PC-3 (cell line): ENCODE results near the gene PRPF40A. TPM values are rescaled to one million over a fixed set of nuclear protein-coding genes. Genes with fewer than 3 reads are reported as not detected.
"Not testable (repeated sequence)": the region's sequence is repeated elsewhere in the genome, so short reads cannot be mapped to it uniquely, and the experiment has no call there.

Source experiments
- ATAC-seq: fragments of 200-7000 bp; cut with Tn5 transposase; 2 replicates; pipeline ENCODE4 v1.9.1; 2020; ENCODE audit warnings: mild to moderate bottlenecking, moderate library complexity
- BruUV-seq: library from RNA; stranded (reverse); fragments of 400-500 nt; replicated peaks from 2 replicates; lab custom pipeline; 2021; lab: Mats Ljungman, UMichigan
- CTCF ChIA-PET: fragments of 300-600 bp; sonication (Branson Sonifier 250); formaldehyde crosslinking; loops from one replicate; lab custom pipeline; 2022; ENCODE audit warnings: antibody characterized with exemption; lab: Charles Lee
- POLR2A ChIA-PET: fragments of 300-600 bp; sonication (Branson Sonifier 250); formaldehyde crosslinking; loops from one replicate; lab custom pipeline; 2022; ENCODE audit warnings: antibody characterized with exemption; ENCODE audit not compliant: unreplicated experiment; lab: Charles Lee
- DNase-seq: peaks from one replicate; pipeline ENCODE4 v3.0.0-alpha.2; 2015
- H2AFZ ChIP-seq: fragments of 300-600 bp; sonication (generic); 2 replicates; pipeline ENCODE4 v1.6.0; 2016; ENCODE audit warnings: antibody characterized with exemption, low read length
- H3F3A ChIP-seq: fragments of 300-600 bp; sonication (generic); one replicate; pipeline ENCODE4 v1.6.0; 2017; ENCODE audit warnings: antibody characterized with exemption, low read length, control low read depth, mild to moderate bottlenecking; ENCODE audit not compliant: unreplicated experiment
- H3K27ac ChIP-seq: fragments of 300-600 bp; sonication (generic); 2 replicates; pipeline ENCODE4 v1.5.1; 2016; ENCODE audit warnings: mild to moderate bottlenecking, low read length
- H3K27me3 ChIP-seq: fragments of 300-600 bp; sonication (generic); 2 replicates; pipeline ENCODE4 v1.6.1; 2016; ENCODE audit warnings: low read length, mixed read lengths
- H3K36me3 ChIP-seq: fragments of 300-600 bp; sonication (generic); 2 replicates; pipeline ENCODE4 v1.6.1; 2016; ENCODE audit warnings: low read depth, mixed run types, low read length, mixed read lengths
- H3K4me1 ChIP-seq: fragments of 300-600 bp; sonication (generic); 2 replicates; pipeline ENCODE4 v1.5.1; 2016; ENCODE audit warnings: low read length; ENCODE audit not compliant: insufficient read depth
- H3K4me2 ChIP-seq: fragments of 300-600 bp; sonication (generic); 2 replicates; pipeline ENCODE4 v1.6.0; 2016; ENCODE audit warnings: low read length
- H3K4me3 ChIP-seq: fragments of 300-600 bp; sonication (generic); 2 replicates; pipeline ENCODE4 v1.5.1; 2016; ENCODE audit warnings: mild to moderate bottlenecking, low read length, mixed read lengths
- H3K79me2 ChIP-seq: fragments of 300-600 bp; sonication (generic); 2 replicates; pipeline ENCODE4 v1.6.1; 2017; ENCODE audit warnings: low read length, mixed read lengths
- H3K9ac ChIP-seq: fragments of 300-600 bp; sonication (generic); 2 replicates; pipeline ENCODE4 v1.6.0; 2016; ENCODE audit warnings: mild to moderate bottlenecking, low read length
- H3K9me2 ChIP-seq: fragments of 300-600 bp; sonication (generic); replicated peaks from 2 replicates; pipeline ENCODE4 v1.6.1; 2016; ENCODE audit warnings: mixed run types, low read length, mixed read lengths
- H3K9me3 ChIP-seq: fragments of 300-600 bp; sonication (generic); 2 replicates; pipeline ENCODE4 v1.6.1; 2016; ENCODE audit warnings: low read length, mixed read lengths
- H4K20me1 ChIP-seq: fragments of 300-600 bp; sonication (generic); 2 replicates; pipeline ENCODE4 v1.6.1; 2016; ENCODE audit warnings: low read length, mixed read lengths
- EZH2 ChIP-seq: fragments of 300-600 bp; sonication (generic); IDR thresholded peaks from one replicate; pipeline ENCODE4 v1.6.1; 2017; ENCODE audit warnings: antibody characterized with exemption, mild to moderate bottlenecking, low read length; ENCODE audit not compliant: unreplicated experiment
- EZH2phosphoT487 ChIP-seq: fragments of 300-600 bp; sonication (generic); IDR thresholded peaks from 2 replicates; pipeline ENCODE4 v1.6.1; 2018; ENCODE audit warnings: mild to moderate bottlenecking, antibody characterized with exemption, low read length, borderline replicate concordance
- intact Hi-C: fragments of 100-400 bp; cut with micrococcal nuclease; formaldehyde crosslinking; loops from 2 replicates; pipeline ENCODE4 v1.9.0; 2023
- total RNA-seq: library from RNA; depleted of rRNA; stranded (reverse); fragments of >200 nt; gene quantifications from 2 replicates; pipeline ENCODE4 v1.2.3, GENCODE V29; 2014
- TF ChIP-seq, protein P1 (sequence below): fragments of 300-600 bp; sonication (generic); conservative IDR thresholded peaks from 2 replicates; pipeline ENCODE4 v1.5.1; 2017; ENCODE audit warnings: antibody characterized with exemption, low read depth, mild to moderate bottlenecking, low read length

PRPF40A gene
- total RNA-seq, 1 experiment from 2014 or later, result 140 TPM

DNA sequence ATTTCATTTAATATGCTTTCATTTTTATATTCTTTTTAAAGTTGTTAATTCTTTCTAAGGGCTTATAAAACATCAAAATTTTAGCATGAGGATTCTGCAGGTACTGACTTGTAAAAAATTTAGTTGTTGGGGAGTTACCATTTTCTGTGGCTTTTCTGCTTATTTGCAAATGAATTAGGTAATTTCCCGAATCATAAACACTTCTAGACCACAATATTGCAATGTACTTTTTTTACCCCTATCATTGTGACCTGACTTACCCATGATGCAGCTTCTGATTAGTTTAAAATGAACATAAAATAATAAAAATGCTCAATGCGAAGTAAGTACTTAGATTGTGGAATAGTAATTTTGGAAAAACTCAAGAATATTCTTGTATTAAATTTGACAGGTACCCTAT lies 12.6 kb upstream of the PRPF40A start:
- TF ChIP-seq, protein P1, sequence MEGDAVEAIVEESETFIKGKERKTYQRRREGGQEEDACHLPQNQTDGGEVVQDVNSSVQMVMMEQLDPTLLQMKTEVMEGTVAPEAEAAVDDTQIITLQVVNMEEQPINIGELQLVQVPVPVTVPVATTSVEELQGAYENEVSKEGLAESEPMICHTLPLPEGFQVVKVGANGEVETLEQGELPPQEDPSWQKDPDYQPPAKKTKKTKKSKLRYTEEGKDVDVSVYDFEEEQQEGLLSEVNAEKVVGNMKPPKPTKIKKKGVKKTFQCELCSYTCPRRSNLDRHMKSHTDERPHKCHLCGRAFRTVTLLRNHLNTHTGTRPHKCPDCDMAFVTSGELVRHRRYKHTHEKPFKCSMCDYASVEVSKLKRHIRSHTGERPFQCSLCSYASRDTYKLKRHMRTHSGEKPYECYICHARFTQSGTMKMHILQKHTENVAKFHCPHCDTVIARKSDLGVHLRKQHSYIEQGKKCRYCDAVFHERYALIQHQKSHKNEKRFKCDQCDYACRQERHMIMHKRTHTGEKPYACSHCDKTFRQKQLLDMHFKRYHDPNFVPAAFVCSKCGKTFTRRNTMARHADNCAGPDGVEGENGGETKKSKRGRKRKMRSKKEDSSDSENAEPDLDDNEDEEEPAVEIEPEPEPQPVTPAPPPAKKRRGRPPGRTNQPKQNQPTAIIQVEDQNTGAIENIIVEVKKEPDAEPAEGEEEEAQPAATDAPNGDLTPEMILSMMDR, result no peak
- no peak for TF ChIP-seq EZH2phosphoT487
- no peak for TF ChIP-seq EZH2
- DNase-seq (no peak), ATAC-seq (no peak)
- H3K79me2 ChIP-seq, result no peaks in the 10 kb centered on the region; the same call in 1 of the 2 replicates
- H3K4me2 ChIP-seq, result no peak overlapping the region
- no peaks in the 10 kb centered on the region for H3K9me3 ChIP-seq
- intact Hi-C loops, result loop anchor here (10.0 kb wide), 1 partner anchor 695 kb away; no protein-coding TSS in a partner anchor
- no peak overlapping the region for H3K9ac ChIP-seq
- H3K27ac ChIP-seq, result no peak overlapping the region
- H3K4me1 ChIP-seq, result peaks cover 11% of the 10 kb centered on the region; the same call in 1 of the 2 replicates
- no peak overlapping the region for H3K4me3 ChIP-seq
- BruUV-seq, result no TSS peak
- no peak overlapping the region for H2AFZ ChIP-seq
- POLR2A ChIA-PET, result interaction anchor here (0.7 kb wide), 1 partner anchor 205 kb away, joined by 5 read pairs; no protein-coding TSS in a partner anchor
- peaks cover 4% of the 10 kb centered on the region; the same call in 1 of the 2 replicates for H3K36me3 ChIP-seq
- H3K9me2 ChIP-seq, result no peaks in the 10 kb centered on the region
- no peaks in the 10 kb centered on the region for H3K27me3 ChIP-seq
- no peaks in the 10 kb centered on the region for H3F3A ChIP-seq
- peaks cover 6% of the 10 kb centered on the region; the same call in 1 of the 2 replicates for H4K20me1 ChIP-seq
- CTCF ChIA-PET, result no interaction called here

DNA sequence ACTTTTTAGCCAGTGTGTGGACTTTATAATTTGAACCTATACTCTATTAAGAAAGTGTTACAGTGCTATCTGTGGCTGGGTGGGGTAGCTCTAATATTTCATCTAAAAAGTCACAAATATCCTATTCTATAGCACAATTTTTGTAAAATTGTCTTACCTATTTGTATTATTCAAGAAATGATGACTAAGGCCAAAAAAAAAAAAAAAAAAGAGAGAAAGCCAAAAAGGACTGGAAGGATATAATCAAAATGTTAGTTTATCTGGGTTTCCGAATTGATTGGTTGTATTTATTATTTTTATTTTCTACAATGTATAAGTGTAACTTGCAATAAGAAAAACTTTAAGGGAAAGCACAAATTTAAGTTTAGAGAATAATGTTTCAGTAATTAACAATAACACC lies 6.7 kb upstream of the PRPF40A start:
- no peaks in the 10 kb centered on the region for H3K9me2 ChIP-seq
- H3K4me1 ChIP-seq, result peaks cover 14% of the 10 kb centered on the region
- H4K20me1 ChIP-seq, result peaks cover 5% of the 10 kb centered on the region; the same call in 1 of the 2 replicates
- no peak overlapping the region for H3K4me3 ChIP-seq
- peaks cover 35% of the 10 kb centered on the region for H3K79me2 ChIP-seq
- H3K36me3 ChIP-seq, result peaks cover 4% of the 10 kb centered on the region; the same call in 1 of the 2 replicates
- BruUV-seq, result no TSS peak
- POLR2A ChIA-PET, result no interaction called here
- no peaks in the 10 kb centered on the region for H3F3A ChIP-seq
- ATAC-seq, result no peak
- intact Hi-C loops, result no loop called here
- no peak for DNase-seq
- H3K27ac ChIP-seq, result no peak overlapping the region
- H3K9me3 ChIP-seq, result no peaks in the 10 kb centered on the region
- CTCF ChIA-PET, result no interaction called here
- no peaks in the 10 kb centered on the region for H3K27me3 ChIP-seq
- no peak overlapping the region for H2AFZ ChIP-seq
- TF ChIP-seq EZH2phosphoT487 (no peak), EZH2 (no peak)
- TF ChIP-seq, protein P1, result no peak
- no peak overlapping the region for H3K9ac ChIP-seq
- no peak overlapping the region for H3K4me2 ChIP-seq

DNA sequence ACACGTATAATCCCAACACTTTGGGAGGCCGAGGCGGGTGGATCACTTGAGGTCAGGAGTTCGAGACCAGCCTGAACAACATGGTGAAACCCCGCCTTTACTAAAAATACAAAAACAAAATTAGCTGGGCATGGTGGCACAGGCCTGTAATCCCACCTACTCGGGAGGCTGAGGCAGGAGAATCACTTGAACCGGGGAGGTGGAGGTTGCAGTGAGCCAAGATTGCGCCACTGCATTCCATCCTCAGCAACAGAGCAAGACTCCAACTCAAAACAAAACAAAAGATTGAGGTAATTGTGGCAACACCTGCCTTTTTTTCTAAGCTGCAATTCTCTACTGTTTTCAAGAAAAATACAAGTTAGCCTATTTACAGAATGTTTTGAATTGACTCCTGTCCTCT lies 5.4 kb upstream of the PRPF40A start:
- Histone ChIP-seq H3K79me2 (peaks cover 35% of the 10 kb centered on the region), H3K4me1 (peaks cover 14% of the 10 kb centered on the region)
- H3K4me3 ChIP-seq, H3K9me3 ChIP-seq, H2AFZ ChIP-seq, H3K27me3 ChIP-seq, DNase-seq, ATAC-seq, H3K27ac ChIP-seq, H3K4me2 ChIP-seq, H4K20me1 ChIP-seq, BruUV-seq, POLR2A ChIA-PET, H3K9ac ChIP-seq, CTCF ChIA-PET, H3F3A ChIP-seq, H3K36me3 ChIP-seq, H3K9me2 ChIP-seq, intact Hi-C loops: not testable (repeated sequence)
